ENCODE measurements around the gene BNIP3.

Gene BNIP3

DNA sequence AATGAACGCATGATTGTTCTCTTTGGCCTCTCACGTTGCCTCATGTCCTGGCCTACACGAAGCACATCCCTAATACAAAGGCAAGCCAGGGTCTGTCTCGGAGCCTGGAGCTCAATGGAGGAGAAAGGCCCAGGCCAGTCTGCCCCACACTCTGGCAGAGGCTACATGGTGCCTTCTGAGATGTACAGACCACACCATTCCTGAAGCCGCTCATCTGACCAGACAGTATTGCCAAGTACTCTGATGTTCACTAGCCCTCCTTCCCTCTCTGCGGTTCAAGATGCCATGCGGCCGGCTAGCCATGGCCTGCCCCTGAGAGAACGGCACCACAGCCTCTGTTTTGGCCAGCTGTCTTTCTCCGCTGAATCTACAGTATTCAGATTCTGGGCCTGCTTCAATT, 5.9 kb downstream of the BNIP3 start:
- no peak overlapping the region for H3K4me2 ChIP-seq (ENCODE audit: low read length)
- no peak overlapping the region for H3K4me3 ChIP-seq (ENCODE audit: low read depth, low read length)
- no peaks in the 10 kb centered on the region for H3K27me3 ChIP-seq (ENCODE audit: control insufficient read depth, insufficient read depth, low read length)
- no peak overlapping the region for H3K27ac ChIP-seq
- TF ChIP-seq, protein P1, sequence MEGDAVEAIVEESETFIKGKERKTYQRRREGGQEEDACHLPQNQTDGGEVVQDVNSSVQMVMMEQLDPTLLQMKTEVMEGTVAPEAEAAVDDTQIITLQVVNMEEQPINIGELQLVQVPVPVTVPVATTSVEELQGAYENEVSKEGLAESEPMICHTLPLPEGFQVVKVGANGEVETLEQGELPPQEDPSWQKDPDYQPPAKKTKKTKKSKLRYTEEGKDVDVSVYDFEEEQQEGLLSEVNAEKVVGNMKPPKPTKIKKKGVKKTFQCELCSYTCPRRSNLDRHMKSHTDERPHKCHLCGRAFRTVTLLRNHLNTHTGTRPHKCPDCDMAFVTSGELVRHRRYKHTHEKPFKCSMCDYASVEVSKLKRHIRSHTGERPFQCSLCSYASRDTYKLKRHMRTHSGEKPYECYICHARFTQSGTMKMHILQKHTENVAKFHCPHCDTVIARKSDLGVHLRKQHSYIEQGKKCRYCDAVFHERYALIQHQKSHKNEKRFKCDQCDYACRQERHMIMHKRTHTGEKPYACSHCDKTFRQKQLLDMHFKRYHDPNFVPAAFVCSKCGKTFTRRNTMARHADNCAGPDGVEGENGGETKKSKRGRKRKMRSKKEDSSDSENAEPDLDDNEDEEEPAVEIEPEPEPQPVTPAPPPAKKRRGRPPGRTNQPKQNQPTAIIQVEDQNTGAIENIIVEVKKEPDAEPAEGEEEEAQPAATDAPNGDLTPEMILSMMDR (IDR thresholded peaks at IDR 0.05): no peak
- H3K9me3 ChIP-seq (ENCODE audit: control insufficient read depth, low read length): no peaks in the 10 kb centered on the region
- no peaks in the 10 kb centered on the region for H3K79me2 ChIP-seq
- no peak overlapping the region for H3K9ac ChIP-seq
- no peaks in the 10 kb centered on the region for H3K36me3 ChIP-seq (ENCODE audit: control insufficient read depth, insufficient read depth, low read length)
- H3K4me1 ChIP-seq: peaks cover 6% of the 10 kb centered on the region
- H2AFZ ChIP-seq: no peak overlapping the region

DNA sequence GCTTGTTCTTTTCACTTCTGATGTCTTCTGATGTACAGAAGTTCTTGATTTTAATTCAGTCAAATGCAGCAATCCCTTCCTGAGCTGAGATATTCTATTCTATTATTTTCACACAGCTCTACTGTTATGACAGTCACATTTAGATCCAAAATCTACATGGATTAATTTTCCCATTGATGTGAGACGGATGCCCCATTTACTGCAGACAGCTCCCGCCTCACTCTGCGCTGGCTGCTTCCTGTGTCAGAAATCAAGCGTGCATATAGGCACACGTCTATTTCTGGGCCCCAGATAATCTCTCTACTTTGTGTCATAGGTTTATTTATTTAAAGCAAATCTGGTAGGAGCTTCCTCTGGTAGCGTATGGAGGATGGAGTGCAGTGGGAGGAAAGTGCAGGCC, 6.7 kb downstream of the BNIP3 start:
- H3K4me2 ChIP-seq (ENCODE audit: low read length): no peak overlapping the region
- H3K79me2 ChIP-seq: no peaks in the 10 kb centered on the region
- no peak overlapping the region for H3K27ac ChIP-seq
- H3K9ac ChIP-seq: no peak overlapping the region
- peaks cover 4% of the 10 kb centered on the region for H3K4me1 ChIP-seq
- H3K9me3 ChIP-seq (ENCODE audit: control insufficient read depth, low read length): no peaks in the 10 kb centered on the region
- TF ChIP-seq, protein P1 (IDR thresholded peaks at IDR 0.05): no peak
- no peaks in the 10 kb centered on the region for H3K27me3 ChIP-seq (ENCODE audit: control insufficient read depth, insufficient read depth, low read length)
- H3K36me3 ChIP-seq (ENCODE audit: control insufficient read depth, insufficient read depth, low read length): no peaks in the 10 kb centered on the region
- H3K4me3 ChIP-seq (ENCODE audit: low read depth, low read length): no peak overlapping the region
- no peak overlapping the region for H2AFZ ChIP-seq

DNA sequence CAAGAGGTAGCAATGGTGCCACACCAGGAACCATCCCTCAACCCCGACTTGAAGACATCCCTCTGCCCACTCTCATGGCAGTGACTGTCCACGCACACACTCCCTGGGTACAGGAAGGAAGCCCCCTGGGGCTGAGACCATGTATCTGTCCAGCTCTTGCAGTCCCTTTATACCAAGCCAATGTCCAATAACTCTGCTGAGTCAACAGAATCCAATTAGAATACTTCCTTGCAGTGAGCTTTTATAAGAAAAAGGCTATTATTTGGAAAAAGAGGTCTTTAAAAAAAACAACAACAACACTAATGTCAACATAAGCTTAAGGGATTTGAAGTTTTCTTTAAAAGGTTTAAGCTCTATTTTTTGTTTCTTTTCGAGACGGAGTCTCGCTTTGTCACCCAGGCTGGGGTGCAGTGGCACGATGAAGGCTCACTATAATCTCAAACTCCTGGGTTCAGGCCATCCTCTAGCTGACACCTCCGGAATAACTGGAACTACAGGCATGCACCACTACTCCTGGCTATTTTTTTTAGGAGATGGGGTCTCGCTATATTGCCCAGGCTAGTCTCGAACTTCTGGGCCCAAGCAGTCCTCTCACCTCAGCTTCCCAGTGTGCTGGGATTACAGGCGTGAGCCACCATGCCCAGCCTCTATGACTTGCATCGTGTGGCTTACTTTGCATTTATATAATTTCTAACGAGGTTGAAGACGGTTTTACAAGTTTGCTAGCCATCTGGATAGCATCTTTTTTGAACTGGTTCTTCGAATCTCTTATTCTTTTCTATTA, 7.5 kb downstream of the BNIP3 start:
- H3K9ac ChIP-seq: no peak overlapping the region
- TF ChIP-seq, protein P1 (IDR thresholded peaks at IDR 0.05): no peak
- H3K79me2 ChIP-seq: no peaks in the 10 kb centered on the region
- H3K27ac ChIP-seq: no peak overlapping the region
- H3K4me2 ChIP-seq (ENCODE audit: low read length): no peak overlapping the region
- H3K4me1 ChIP-seq: no peaks in the 10 kb centered on the region
- no peak overlapping the region for H3K4me3 ChIP-seq (ENCODE audit: low read depth, low read length)
- H3K36me3 ChIP-seq (ENCODE audit: control insufficient read depth, insufficient read depth, low read length): no peaks in the 10 kb centered on the region
- no peak overlapping the region for H2AFZ ChIP-seq
- H3K9me3 ChIP-seq (ENCODE audit: control insufficient read depth, low read length): no peaks in the 10 kb centered on the region
- H3K27me3 ChIP-seq (ENCODE audit: control insufficient read depth, insufficient read depth, low read length): no peaks in the 10 kb centered on the region

DNA sequence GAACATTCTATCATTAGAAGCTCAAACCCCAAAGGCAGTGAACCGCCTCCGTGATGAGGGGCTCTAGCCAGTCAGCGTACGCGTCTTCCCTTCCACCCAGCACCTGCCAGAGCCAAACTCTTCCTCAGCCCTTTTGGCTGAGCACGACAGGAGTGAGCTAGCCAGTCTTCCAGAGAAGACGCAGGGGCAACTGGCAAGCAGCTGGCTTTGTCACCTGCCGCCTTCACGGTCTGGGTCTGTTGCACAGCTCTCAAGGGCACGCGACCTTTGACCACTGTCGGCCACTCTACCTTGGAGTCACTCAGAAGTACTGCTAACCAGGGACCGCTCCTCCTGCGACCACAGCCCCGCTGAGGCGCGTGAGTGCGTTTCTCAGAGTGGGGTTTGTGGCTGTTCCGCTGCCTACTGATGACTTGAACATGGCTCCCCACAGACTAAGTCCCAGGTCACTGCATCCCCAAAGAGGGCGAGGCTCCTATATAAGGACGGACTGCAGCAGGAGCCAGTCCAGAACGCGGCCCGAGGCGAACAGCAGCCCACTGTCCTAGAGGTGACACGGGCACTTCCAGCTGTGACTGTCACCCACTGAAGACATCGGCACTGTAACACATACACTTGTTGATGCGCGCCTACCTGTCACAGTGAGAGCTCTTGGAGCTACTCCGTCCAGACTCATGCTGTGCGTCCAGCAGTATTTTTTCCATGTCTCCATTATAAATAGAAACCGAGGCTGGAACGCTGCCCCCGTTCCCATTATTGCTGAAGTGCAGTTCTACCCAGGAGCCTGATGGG, 8.4 kb downstream of the BNIP3 start:
- Histone ChIP-seq H3K27ac (no peak overlapping the region), H3K4me2 (ENCODE audit: low read length) (no peak overlapping the region), H3K79me2 (no peaks in the 10 kb centered on the region), H3K4me3 (ENCODE audit: low read depth, low read length) (no peak overlapping the region), H3K9ac (no peak overlapping the region), H3K36me3 (ENCODE audit: control insufficient read depth, insufficient read depth, low read length) (no peaks in the 10 kb centered on the region), H3K27me3 (ENCODE audit: control insufficient read depth, insufficient read depth, low read length) (no peaks in the 10 kb centered on the region), H3K4me1 (no peaks in the 10 kb centered on the region), H2AFZ (no peak overlapping the region), H3K9me3 (ENCODE audit: control insufficient read depth, low read length) (no peaks in the 10 kb centered on the region)
- TF ChIP-seq, protein P1 (IDR thresholded peaks at IDR 0.05): no peak

Measured in parathyroid adenoma (tissue), 2 donors.